KMS-11 (cell line): ENCODE data around the gene LAMA2.

Experiments
- H2AFZ ChIP-seq: fragments of 200-600 bp; sonication (generic); 2 replicates; pipeline ENCODE4 v1.6.1; 2016; ENCODE audit warnings: antibody characterized with exemption, mixed run types, low read depth
- H3K27ac ChIP-seq: fragments of 200-600 bp; sonication (generic); 2 replicates; pipeline ENCODE4 v1.6.1; 2016; ENCODE audit warnings: mild to moderate bottlenecking, mixed run types
- H3K27me3 ChIP-seq: fragments of 200-600 bp; sonication (generic); 2 replicates; pipeline ENCODE4 v1.6.1; 2017; ENCODE audit warnings: mild to moderate bottlenecking, low read depth, mixed run types, moderate library complexity; ENCODE audit not compliant: insufficient read depth
- H3K36me3 ChIP-seq: fragments of 200-600 bp; sonication (generic); 2 replicates; pipeline ENCODE4 v1.6.1; 2017; ENCODE audit warnings: mild to moderate bottlenecking, mixed run types; ENCODE audit not compliant: insufficient read depth
- H3K4me1 ChIP-seq: fragments of 200-600 bp; sonication (generic); 2 replicates; pipeline ENCODE4 v1.6.1; 2016; ENCODE audit warnings: mild to moderate bottlenecking, low read depth, mixed run types; ENCODE audit not compliant: poor library complexity, severe bottlenecking
- H3K4me2 ChIP-seq: fragments of 200-600 bp; sonication (generic); 2 replicates; pipeline ENCODE4 v1.7.0; 2016; ENCODE audit warnings: mild to moderate bottlenecking, mixed run types
- H3K4me3 ChIP-seq: fragments of 200-600 bp; sonication (generic); IDR thresholded peaks from 2 replicates; pipeline ENCODE4 v1.6.1; 2017; ENCODE audit warnings: low read depth, low read length, mixed read lengths; ENCODE audit not compliant: insufficient read depth
- H3K79me2 ChIP-seq: fragments of 200-600 bp; sonication (generic); 2 replicates; pipeline ENCODE4 v1.6.1; 2016; ENCODE audit warnings: low read depth, mixed run types; ENCODE audit not compliant: insufficient read depth
- H3K9ac ChIP-seq: fragments of 200-600 bp; sonication (generic); 2 replicates; pipeline ENCODE4 v1.6.1; 2016; ENCODE audit warnings: mild to moderate bottlenecking, mixed run types
- H4K20me1 ChIP-seq: fragments of 200-600 bp; sonication (generic); 2 replicates; pipeline ENCODE4 v1.6.1; 2016; ENCODE audit warnings: mild to moderate bottlenecking, mixed run types; ENCODE audit not compliant: insufficient read depth
- TF ChIP-seq, protein P1 (sequence below): fragments of 200-600 bp; sonication (generic); conservative IDR thresholded peaks from 2 replicates; pipeline ENCODE4 v1.6.1; 2017; ENCODE audit warnings: low read depth, mild to moderate bottlenecking, antibody characterized with exemption, low read length, moderate library complexity, mixed read lengths

LAMA2 gene

DNA sequence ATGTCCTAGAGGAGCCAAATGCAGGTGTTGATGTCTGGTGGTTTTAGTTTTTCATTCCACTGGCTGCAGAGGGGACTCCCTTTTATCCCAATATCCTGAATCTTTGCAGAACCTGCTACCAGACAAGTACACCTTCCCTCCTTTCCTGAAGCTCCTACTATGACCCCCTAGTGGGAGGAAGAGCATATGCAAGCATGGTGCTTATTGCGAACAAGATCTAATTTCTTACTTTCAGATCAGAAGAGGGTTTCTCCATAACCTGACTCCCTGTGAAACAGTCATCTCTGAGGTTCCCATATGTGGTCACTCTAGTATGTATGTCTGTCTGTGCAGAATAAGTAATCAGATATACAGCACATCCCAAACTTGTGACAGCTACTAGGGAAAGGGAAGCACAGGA is 549.8 kb downstream of the LAMA2 start:
- Histone ChIP-seq H4K20me1 (no peaks in the 10 kb centered on the region), H2AFZ (no peak overlapping the region), H3K36me3 (no peaks in the 10 kb centered on the region), H3K4me2 (no peak overlapping the region), H3K27me3 (no peaks in the 10 kb centered on the region), H3K4me1 (no peaks in the 10 kb centered on the region), H3K79me2 (no peaks in the 10 kb centered on the region), H3K4me3 (no peak overlapping the region), H3K27ac (no peak overlapping the region), H3K9ac (no peak overlapping the region)
- TF ChIP-seq, protein P1, sequence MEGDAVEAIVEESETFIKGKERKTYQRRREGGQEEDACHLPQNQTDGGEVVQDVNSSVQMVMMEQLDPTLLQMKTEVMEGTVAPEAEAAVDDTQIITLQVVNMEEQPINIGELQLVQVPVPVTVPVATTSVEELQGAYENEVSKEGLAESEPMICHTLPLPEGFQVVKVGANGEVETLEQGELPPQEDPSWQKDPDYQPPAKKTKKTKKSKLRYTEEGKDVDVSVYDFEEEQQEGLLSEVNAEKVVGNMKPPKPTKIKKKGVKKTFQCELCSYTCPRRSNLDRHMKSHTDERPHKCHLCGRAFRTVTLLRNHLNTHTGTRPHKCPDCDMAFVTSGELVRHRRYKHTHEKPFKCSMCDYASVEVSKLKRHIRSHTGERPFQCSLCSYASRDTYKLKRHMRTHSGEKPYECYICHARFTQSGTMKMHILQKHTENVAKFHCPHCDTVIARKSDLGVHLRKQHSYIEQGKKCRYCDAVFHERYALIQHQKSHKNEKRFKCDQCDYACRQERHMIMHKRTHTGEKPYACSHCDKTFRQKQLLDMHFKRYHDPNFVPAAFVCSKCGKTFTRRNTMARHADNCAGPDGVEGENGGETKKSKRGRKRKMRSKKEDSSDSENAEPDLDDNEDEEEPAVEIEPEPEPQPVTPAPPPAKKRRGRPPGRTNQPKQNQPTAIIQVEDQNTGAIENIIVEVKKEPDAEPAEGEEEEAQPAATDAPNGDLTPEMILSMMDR: no peak

DNA sequence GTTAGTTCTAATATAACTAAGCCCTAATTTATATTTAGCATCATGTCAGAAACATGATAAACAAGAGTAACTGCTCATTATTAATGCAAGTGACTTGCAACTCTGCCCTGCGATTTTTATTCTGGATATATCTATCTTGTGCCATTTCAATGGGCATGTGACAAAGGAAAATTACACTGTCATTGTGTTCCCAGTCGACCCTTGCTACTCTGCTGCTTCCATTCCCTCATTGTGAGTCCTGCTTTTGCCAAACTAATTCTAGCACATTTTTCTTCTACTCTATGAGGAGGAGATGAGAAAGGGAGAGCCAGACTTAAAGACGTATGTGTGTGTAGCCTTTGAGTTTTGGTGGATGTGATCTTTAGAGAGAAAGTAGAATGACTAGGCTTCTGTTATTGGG is 551.2 kb downstream of the LAMA2 start:
- no peaks in the 10 kb centered on the region for H3K36me3 ChIP-seq
- no peak overlapping the region for H3K27ac ChIP-seq
- H2AFZ ChIP-seq: no peak overlapping the region
- H3K4me2 ChIP-seq: no peak overlapping the region
- H3K4me3 ChIP-seq: no peak overlapping the region
- H3K9ac ChIP-seq: no peak overlapping the region
- no peaks in the 10 kb centered on the region for H3K79me2 ChIP-seq
- no peaks in the 10 kb centered on the region for H4K20me1 ChIP-seq
- no peaks in the 10 kb centered on the region for H3K27me3 ChIP-seq
- no peaks in the 10 kb centered on the region for H3K4me1 ChIP-seq
- TF ChIP-seq, protein P1: no peak

DNA sequence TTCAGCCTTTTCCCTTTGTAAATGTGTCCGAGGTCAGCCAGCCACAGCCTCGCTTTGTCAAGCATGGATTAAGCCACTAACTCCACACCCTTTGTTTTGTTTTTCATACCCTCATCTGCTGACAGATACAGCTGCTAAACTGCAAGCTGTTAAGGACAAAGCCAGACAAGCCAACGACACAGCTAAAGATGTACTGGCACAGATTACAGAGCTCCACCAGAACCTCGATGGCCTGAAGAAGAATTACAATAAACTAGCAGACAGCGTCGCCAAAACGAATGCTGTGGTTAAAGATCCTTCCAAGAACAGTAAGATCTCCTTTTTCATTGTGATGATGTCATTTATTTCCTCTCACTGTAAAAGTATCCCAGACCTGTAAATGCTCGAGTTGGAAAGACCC is 557.8 kb downstream of the LAMA2 start:
- Histone ChIP-seq H3K27me3 (no peaks in the 10 kb centered on the region), H3K4me3 (no peak overlapping the region), H3K79me2 (no peaks in the 10 kb centered on the region), H3K36me3 (no peaks in the 10 kb centered on the region), H3K27ac (no peak overlapping the region), H2AFZ (no peak overlapping the region), H3K9ac (no peak overlapping the region), H3K4me1 (no peaks in the 10 kb centered on the region), H3K4me2 (no peak overlapping the region), H4K20me1 (no peaks in the 10 kb centered on the region)
- TF ChIP-seq, protein P1: no peak

DNA sequence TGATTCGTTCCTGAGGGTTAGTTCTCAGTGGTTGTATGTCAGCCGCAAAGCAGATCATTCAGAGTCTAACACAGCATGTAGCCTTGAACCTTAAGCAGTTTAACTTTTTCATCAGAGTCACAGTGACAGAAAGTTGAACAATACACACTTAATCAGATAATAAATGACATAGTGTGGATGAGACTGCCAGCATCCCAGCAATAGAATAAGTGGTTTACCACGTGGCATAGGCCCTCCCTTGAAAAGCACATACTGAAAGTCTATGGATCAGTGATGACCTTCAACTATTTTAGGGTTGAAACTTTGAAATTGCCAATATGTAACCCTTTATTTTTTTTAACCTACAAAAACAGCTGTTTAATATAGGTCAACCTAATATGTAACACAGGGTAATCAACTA is 561.7 kb downstream of the LAMA2 start:
- Histone ChIP-seq H2AFZ (no peak overlapping the region), H3K4me3 (no peak overlapping the region), H3K9ac (no peak overlapping the region), H3K79me2 (no peaks in the 10 kb centered on the region), H3K36me3 (no peaks in the 10 kb centered on the region), H3K4me1 (peaks cover 14% of the 10 kb centered on the region), H3K4me2 (no peak overlapping the region), H3K27ac (no peak overlapping the region), H4K20me1 (no peaks in the 10 kb centered on the region), H3K27me3 (no peaks in the 10 kb centered on the region)
- TF ChIP-seq, protein P1: no peak
